Measurements from ENCODE around the gene OR5F1.

OR5F1 gene
- 0 to 0.10 (median 0) reads per million in 9 experiments for total RNA-seq

- H3K27ac Mint-ChIP-seq: no peak within 1 kb of the TSS
- H3K4me3 Mint-ChIP-seq: no peak within 1 kb of the TSS
- ATAC-seq (replicated peaks) (no peak), DNase-seq (no peak)
- no peaks in the 10 kb centered on the region for H3K36me3 Mint-ChIP-seq (ENCODE audit: insufficient read depth)
- peaks cover 6 to 13% of the 10 kb centered on the region in 2 donors for H3K9me3 Mint-ChIP-seq
- H3K4me1 Mint-ChIP-seq (ENCODE audit: low read depth in 2 of 2): no peaks in the 10 kb centered on the region
- no peaks in the 10 kb centered on the region for H3K27me3 Mint-ChIP-seq
Measured at GRCh38 chr11:55994525-55994924, at the start of gene OR5F1. TSS of gene OR5F1 (minus strand) at chr11:55994625. CDS start at chr11:55994625, 0 bp downstream.

GRCh38 chr11:56027354-56027753 is 32.9 kb upstream of the OR5F1 start, which contains the start of gene OR5AS1:
TSS of gene OR5AS1 (plus strand) at chr11:56027654. CDS start at chr11:56030419, 2,765 bp downstream.
- no peaks in the 10 kb centered on the region for H3K4me1 Mint-ChIP-seq (ENCODE audit: low read depth in 2 of 2)
- H3K27ac Mint-ChIP-seq: no peak within 1 kb of the TSS
- peaks cover 17% of the 10 kb centered on the region in 2 donors for H3K9me3 Mint-ChIP-seq
- no peaks in the 10 kb centered on the region for H3K27me3 Mint-ChIP-seq
- H3K36me3 Mint-ChIP-seq (ENCODE audit: insufficient read depth): no peaks in the 10 kb centered on the region
- DNase-seq (no peak), ATAC-seq (replicated peaks) (no peak)
- no peak within 1 kb of the TSS for H3K4me3 Mint-ChIP-seq

- no peak for DNase-seq
- no peak overlapping the region for H3K27ac Mint-ChIP-seq
- peaks cover 13 to 16% of the 10 kb centered on the region in 2 donors for H3K9me3 Mint-ChIP-seq
- H3K36me3 Mint-ChIP-seq (ENCODE audit: insufficient read depth): no peaks in the 10 kb centered on the region
- no peaks in the 10 kb centered on the region for H3K27me3 Mint-ChIP-seq
- ATAC-seq (replicated peaks): no peak
- no peak overlapping the region for H3K4me3 Mint-ChIP-seq
- no peaks in the 10 kb centered on the region for H3K4me1 Mint-ChIP-seq (ENCODE audit: low read depth in 2 of 2)
Measured at GRCh38 chr11:56013805-56014204, 19.4 kb upstream of the OR5F1 start.

GRCh38 chr11:56010716-56011115 is 16.3 kb upstream of the OR5F1 start:
- Mint-ChIP-seq H3K4me3 (no peak overlapping the region), H3K4me1 (ENCODE audit: low read depth in 2 of 2) (no peaks in the 10 kb centered on the region), H3K36me3 (ENCODE audit: insufficient read depth) (no peaks in the 10 kb centered on the region), H3K9me3 (peaks cover 10 to 16% of the 10 kb centered on the region in 2 donors), H3K27me3 (no peaks in the 10 kb centered on the region), H3K27ac (no peak overlapping the region)
- no peak for DNase-seq
- no peak for ATAC-seq (replicated peaks)

GRCh38 chr11:55970935-55971334 is 23.5 kb downstream of the OR5F1 start:
- no peaks in the 10 kb centered on the region for H3K36me3 Mint-ChIP-seq (ENCODE audit: insufficient read depth)
- H3K4me3 Mint-ChIP-seq: no peak overlapping the region
- H3K4me1 Mint-ChIP-seq (ENCODE audit: low read depth in 2 of 2): no peaks in the 10 kb centered on the region
- no peak overlapping the region for H3K27ac Mint-ChIP-seq
- no peak for DNase-seq
- ATAC-seq (replicated peaks): no peak
- no peaks in the 10 kb centered on the region for H3K27me3 Mint-ChIP-seq
- H3K9me3 Mint-ChIP-seq: peaks cover 14 to 37% of the 10 kb centered on the region in 2 donors

GRCh38 chr11:55969845-55970244 is 24.6 kb downstream of the OR5F1 start, which contains the start of gene OR10AG1:
TSS of gene OR10AG1 (minus strand) at chr11:55969945. CDS start at chr11:55969907, 38 bp downstream.
- DNase-seq: no peak
- ATAC-seq (replicated peaks): no peak
- Mint-ChIP-seq H3K4me3 (no peak within 1 kb of the TSS), H3K27me3 (no peaks in the 10 kb centered on the region), H3K4me1 (ENCODE audit: low read depth in 2 of 2) (no peaks in the 10 kb centered on the region), H3K27ac (no peak within 1 kb of the TSS), H3K9me3 (peaks cover 14 to 37% of the 10 kb centered on the region in 2 donors), H3K36me3 (ENCODE audit: insufficient read depth) (no peaks in the 10 kb centered on the region)

GRCh38 chr11:55967914-55968313 is 26.5 kb downstream of the OR5F1 start:
- DNase-seq: no peak
- Mint-ChIP-seq H3K4me1 (ENCODE audit: low read depth in 2 of 2) (no peaks in the 10 kb centered on the region), H3K4me3 (no peak overlapping the region), H3K27me3 (no peaks in the 10 kb centered on the region), H3K27ac (no peak overlapping the region), H3K9me3 (peaks cover 14 to 31% of the 10 kb centered on the region in 2 donors), H3K36me3 (ENCODE audit: insufficient read depth) (no peaks in the 10 kb centered on the region)
- no peak for ATAC-seq (replicated peaks)

- peaks cover 2% of the 10 kb centered on the region for H3K36me3 Mint-ChIP-seq (ENCODE audit: insufficient read depth)
- H3K4me1 Mint-ChIP-seq (ENCODE audit: low read depth in 2 of 2): no peaks in the 10 kb centered on the region
- no peaks in the 10 kb centered on the region for H3K27me3 Mint-ChIP-seq
- peaks cover 10 to 19% of the 10 kb centered on the region in 2 donors for H3K9me3 Mint-ChIP-seq
- no peak for DNase-seq
- no peak overlapping the region for H3K4me3 Mint-ChIP-seq
- no peak for ATAC-seq (replicated peaks)
- H3K27ac Mint-ChIP-seq: no peak overlapping the region
Measured at GRCh38 chr11:55966391-55966790, 28.0 kb downstream of the OR5F1 start.

GRCh38 chr11:55956521-55956920 is 37.9 kb downstream of the OR5F1 start:
- Mint-ChIP-seq H3K4me1 (ENCODE audit: low read depth in 2 of 2) (no peaks in the 10 kb centered on the region), H3K9me3 (peaks cover 6 to 13% of the 10 kb centered on the region in 2 donors), H3K4me3 (no peak overlapping the region), H3K36me3 (ENCODE audit: insufficient read depth) (no peaks in the 10 kb centered on the region), H3K27me3 (no peaks in the 10 kb centered on the region), H3K27ac (no peak overlapping the region)
- DNase-seq (no peak), ATAC-seq (replicated peaks) (no peak)

GRCh38 chr11:55949330-55949729 is 45.1 kb downstream of the OR5F1 start:
- Mint-ChIP-seq H3K4me1 (ENCODE audit: low read depth in 2 of 2) (no peaks in the 10 kb centered on the region), H3K27ac (no peak overlapping the region), H3K36me3 (ENCODE audit: insufficient read depth) (no peaks in the 10 kb centered on the region), H3K9me3 (peaks cover 6% of the 10 kb centered on the region in 2 donors), H3K27me3 (no peaks in the 10 kb centered on the region), H3K4me3 (no peak overlapping the region)
- DNase-seq: no peak
- no peak for ATAC-seq (replicated peaks)

All from effector memory CD8-positive, alpha-beta T cell (primary cell).